Measurements from ENCODE around the gene CRY1.
"Not testable (repeated sequence)": the region's sequence is repeated elsewhere in the genome, so short reads cannot be mapped to it uniquely, and the experiment has no call there.

CRY1 gene

GRCh38 chr12:107012736-107013425 is 80.5 kb downstream of the CRY1 start:
- Histone ChIP-seq H3K9me3 (ENCODE audit: control insufficient read depth, low read length) (peaks cover 11% of the 10 kb centered on the region), H2BK12ac (ENCODE audit: low read length in 2 of 2) (no peak overlapping the region), H4K8ac (ENCODE audit: low read length) (no peak overlapping the region), H2BK5ac (ENCODE audit: low read depth, low read length, poor library complexity, severe bottlenecking) (no peak overlapping the region), H2BK120ac (ENCODE audit: low read depth, low read length) (no peak overlapping the region), H3K79me1 (replicated peaks; ENCODE audit: low read length, poor library complexity, severe bottlenecking) (peaks cover 13% of the 10 kb centered on the region), H3K4ac (ENCODE audit: low read depth in 1 of 2, low read length in 2 of 2) (no peak overlapping the region), H3K9ac (ENCODE audit: low read length) (no peak overlapping the region), H3K27ac (ENCODE audit: low read length, poor library complexity, severe bottlenecking) (no peak overlapping the region), H2AFZ (ENCODE audit: low read depth, low read length) (no peak overlapping the region), H4K91ac (ENCODE audit: low read length) (no peak overlapping the region), H3K4me3 (ENCODE audit: insufficient read depth in 1 of 2, low read depth in 1 of 2, low read length in 2 of 2) (no peak overlapping the region), H3K4me2 (ENCODE audit: low read length, poor library complexity, severe bottlenecking) (no peak overlapping the region), H2BK15ac (ENCODE audit: low read depth, poor library complexity, severe bottlenecking) (no peak overlapping the region), H3K27me3 (ENCODE audit: control insufficient read depth in 1 of 2, insufficient read depth in 1 of 2, low read length in 2 of 2) (no peaks in the 10 kb centered on the region), H3K36me3 (ENCODE audit: control insufficient read depth in 1 of 2, insufficient read depth in 2 of 2, low read depth in 1 of 2, low read length in 2 of 2) (peaks cover 5 to 8% of the 10 kb centered on the region in 2 experiments), H3K4me1 (ENCODE audit: control insufficient read depth, insufficient read depth, low read depth, low read length) (no peaks in the 10 kb centered on the region), H3K14ac (ENCODE audit: low read length in 2 of 2) (no peak overlapping the region), H2AK5ac (ENCODE audit: low read length, severe bottlenecking) (no peak overlapping the region), H3K18ac (ENCODE audit: low read depth in 1 of 2, low read length in 2 of 2) (no peak overlapping the region), H3K23ac (ENCODE audit: low read length in 2 of 2) (no peak overlapping the region)
- 99% methylated on average over 1 of the region's 1 CpG for WGBS
- no peak for DNase-seq

GRCh38 chr12:107011519-107011918 is 81.8 kb downstream of the CRY1 start:
- no peak overlapping the region for H3K9ac ChIP-seq (ENCODE audit: low read length)

GRCh38 chr12:107007411-107007810 is 85.9 kb downstream of the CRY1 start:
- H3K18ac ChIP-seq (ENCODE audit: low read depth in 1 of 2, low read length in 2 of 2) = no peak overlapping the region
- no peak overlapping the region for H3K4ac ChIP-seq (ENCODE audit: low read depth in 1 of 2, low read length in 2 of 2)
- no peak overlapping the region for H3K9ac ChIP-seq (ENCODE audit: low read length)
- H2BK12ac ChIP-seq (ENCODE audit: low read length in 2 of 2) = no peak overlapping the region
- H3K36me3 ChIP-seq (ENCODE audit: control insufficient read depth in 1 of 2, insufficient read depth in 2 of 2, low read depth in 1 of 2, low read length in 2 of 2) = peaks cover 2% of the 10 kb centered on the region in 2 experiments
- H4K91ac ChIP-seq (ENCODE audit: low read length) = no peak overlapping the region
- no peak overlapping the region for H2AFZ ChIP-seq (ENCODE audit: low read depth, low read length)
- H3K23ac ChIP-seq (ENCODE audit: low read length in 2 of 2) = no peak overlapping the region
- H3K4me2 ChIP-seq (ENCODE audit: low read length, poor library complexity, severe bottlenecking) = no peak overlapping the region
- H2AK5ac ChIP-seq (ENCODE audit: low read length, severe bottlenecking) = no peak overlapping the region
- no peaks in the 10 kb centered on the region for H3K27me3 ChIP-seq (ENCODE audit: control insufficient read depth in 1 of 2, insufficient read depth in 1 of 2, low read length in 2 of 2)
- no peak overlapping the region for H3K4me3 ChIP-seq (ENCODE audit: insufficient read depth in 1 of 2, low read depth in 1 of 2, low read length in 2 of 2)
- no peak overlapping the region for H3K27ac ChIP-seq (ENCODE audit: low read length, poor library complexity, severe bottlenecking)
- WGBS = 100% methylated on average over 3 of the region's 4 CpGs
- no peak overlapping the region for H4K8ac ChIP-seq (ENCODE audit: low read length)
- no peak overlapping the region for H3K14ac ChIP-seq (ENCODE audit: low read length in 2 of 2)
- H2BK120ac ChIP-seq (ENCODE audit: low read depth, low read length) = no peak overlapping the region
- no peak overlapping the region for H2BK15ac ChIP-seq (ENCODE audit: low read depth, poor library complexity, severe bottlenecking)
- no peak overlapping the region for H2BK5ac ChIP-seq (ENCODE audit: low read depth, low read length, poor library complexity, severe bottlenecking)
- H3K79me1 ChIP-seq (replicated peaks; ENCODE audit: low read length, poor library complexity, severe bottlenecking) = peaks cover 12% of the 10 kb centered on the region
- no peaks in the 10 kb centered on the region for H3K4me1 ChIP-seq (ENCODE audit: control insufficient read depth, insufficient read depth, low read depth, low read length)
- DNase-seq = no peak
- H3K9me3 ChIP-seq (ENCODE audit: control insufficient read depth, low read length) = no peaks in the 10 kb centered on the region

More at GRCh38 chr12:107011519-107011918, 81.8 kb downstream of the CRY1 start:
- no peak overlapping the region for H3K18ac ChIP-seq (ENCODE audit: low read depth in 1 of 2, low read length in 2 of 2)
- H3K27ac ChIP-seq (ENCODE audit: low read length, poor library complexity, severe bottlenecking) = no peak overlapping the region
- H3K4me3 ChIP-seq (ENCODE audit: insufficient read depth in 1 of 2, low read depth in 1 of 2, low read length in 2 of 2) = no peak overlapping the region
- H2BK5ac ChIP-seq (ENCODE audit: low read depth, low read length, poor library complexity, severe bottlenecking) = no peak overlapping the region
- no peaks in the 10 kb centered on the region for H3K27me3 ChIP-seq (ENCODE audit: control insufficient read depth in 1 of 2, insufficient read depth in 1 of 2, low read length in 2 of 2)
- H2AFZ ChIP-seq (ENCODE audit: low read depth, low read length) = no peak overlapping the region
- H2BK120ac ChIP-seq (ENCODE audit: low read depth, low read length) = no peak overlapping the region
- H2BK15ac ChIP-seq (ENCODE audit: low read depth, poor library complexity, severe bottlenecking) = no peak overlapping the region
- no peak overlapping the region for H3K23ac ChIP-seq (ENCODE audit: low read length in 2 of 2)
- no peak overlapping the region for H3K14ac ChIP-seq (ENCODE audit: low read length in 2 of 2)
- H3K79me1 ChIP-seq (replicated peaks; ENCODE audit: low read length, poor library complexity, severe bottlenecking) = peaks cover 15% of the 10 kb centered on the region
- no peak overlapping the region for H2AK5ac ChIP-seq (ENCODE audit: low read length, severe bottlenecking)
- peaks cover 11% of the 10 kb centered on the region for H3K9me3 ChIP-seq (ENCODE audit: control insufficient read depth, low read length)
- no peak overlapping the region for H3K4ac ChIP-seq (ENCODE audit: low read depth in 1 of 2, low read length in 2 of 2)
- no peak for DNase-seq
- WGBS = 83% methylated on average over 1 of the region's 2 CpGs
- no peak overlapping the region for H2BK12ac ChIP-seq (ENCODE audit: low read length in 2 of 2)
- no peak overlapping the region for H4K91ac ChIP-seq (ENCODE audit: low read length)
- no peak overlapping the region for H3K4me2 ChIP-seq (ENCODE audit: low read length, poor library complexity, severe bottlenecking)
- H3K4me1 ChIP-seq (ENCODE audit: control insufficient read depth, insufficient read depth, low read depth, low read length) = no peaks in the 10 kb centered on the region
- H3K36me3 ChIP-seq (ENCODE audit: control insufficient read depth in 1 of 2, insufficient read depth in 2 of 2, low read depth in 1 of 2, low read length in 2 of 2) = peaks cover 5 to 8% of the 10 kb centered on the region in 2 experiments
- H4K8ac ChIP-seq (ENCODE audit: low read length) = no peak overlapping the region

GRCh38 chr12:107002665-107003064 is 90.7 kb downstream of the CRY1 start:
- H4K8ac ChIP-seq (ENCODE audit: low read length); H3K9ac ChIP-seq (ENCODE audit: low read length); H2BK12ac ChIP-seq (ENCODE audit: low read length in 2 of 2); H2AK5ac ChIP-seq (ENCODE audit: low read length, severe bottlenecking); H3K4me2 ChIP-seq (ENCODE audit: low read length, poor library complexity, severe bottlenecking); H2BK120ac ChIP-seq (ENCODE audit: low read depth, low read length); H2BK5ac ChIP-seq (ENCODE audit: low read depth, low read length, poor library complexity, severe bottlenecking); H2AFZ ChIP-seq (ENCODE audit: low read depth, low read length); H3K23ac ChIP-seq (ENCODE audit: low read length in 2 of 2); H3K27ac ChIP-seq (ENCODE audit: low read length, poor library complexity, severe bottlenecking); H4K91ac ChIP-seq (ENCODE audit: low read length); H3K4me1 ChIP-seq (ENCODE audit: control insufficient read depth, insufficient read depth, low read depth, low read length); H3K18ac ChIP-seq (ENCODE audit: low read depth in 1 of 2, low read length in 2 of 2); H3K79me1 ChIP-seq (replicated peaks; ENCODE audit: low read length, poor library complexity, severe bottlenecking); H3K14ac ChIP-seq (ENCODE audit: low read length in 2 of 2); H3K9me3 ChIP-seq (ENCODE audit: control insufficient read depth, low read length); H3K27me3 ChIP-seq (ENCODE audit: control insufficient read depth in 1 of 2, insufficient read depth in 1 of 2, low read length in 2 of 2); DNase-seq; H2BK15ac ChIP-seq (ENCODE audit: low read depth, poor library complexity, severe bottlenecking); H3K4ac ChIP-seq (ENCODE audit: low read depth in 1 of 2, low read length in 2 of 2); H3K4me3 ChIP-seq (ENCODE audit: insufficient read depth in 1 of 2, low read depth in 1 of 2, low read length in 2 of 2): not testable (repeated sequence)
- H3K36me3 ChIP-seq (ENCODE audit: control insufficient read depth in 1 of 2, insufficient read depth in 2 of 2, low read depth in 1 of 2, low read length in 2 of 2) = peaks cover 3 to 16% of the 10 kb centered on the region in 2 experiments
- WGBS = 100% methylated on average over 1 of the region's 4 CpGs
